Measurements from ENCODE around the gene STPG2. TPM values are rescaled to one million over a fixed set of nuclear protein-coding genes. Genes with fewer than 3 reads are reported as not detected.

The STPG2 gene
- total RNA-seq, 6 donors from 2014 or later, result 0.30 to 5.2 (median 0.49) TPM; not detected in 1

DNA sequence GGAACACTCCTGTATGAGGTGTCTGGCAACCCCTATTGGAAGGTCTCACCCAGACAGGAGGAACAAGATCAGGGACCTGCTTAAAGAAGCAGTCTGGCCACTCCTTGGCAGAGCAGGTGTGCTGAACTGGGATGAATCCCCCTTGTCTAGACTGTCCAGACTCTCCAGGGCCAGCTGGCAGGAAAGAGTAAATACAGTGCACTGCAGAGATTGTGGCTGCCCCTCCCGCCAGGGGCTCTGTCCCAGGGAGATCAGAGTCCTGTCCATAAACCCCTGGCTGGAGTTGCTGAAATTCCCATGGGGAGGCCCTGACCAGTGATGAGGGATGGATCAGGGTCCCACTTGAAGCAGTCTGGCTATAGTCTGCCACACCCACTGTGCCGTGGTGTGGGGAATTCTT is 17.7 kb downstream of the STPG2 start:
- WGBS, 2 donors, result 75% methylated on average over 2 of the region's 2 CpGs; no CpG with 5 or more reads in 1 of the 2 donors
- Histone ChIP-seq H3K36me3 (no peaks in the 10 kb centered on the region), H3K27me3 (no peaks in the 10 kb centered on the region), H3K4me3 (no peak overlapping the region), H3K9me3 (no peaks in the 10 kb centered on the region), H3K4me1 (no peaks in the 10 kb centered on the region), H3K27ac (no peak overlapping the region)
- DNase-seq (no peak), ATAC-seq (ENCODE audit: low FRiP score in 2 of 2) (peak in 1 of 2 donors; percentile 55)
- no peak for TF ChIP-seq POLR2AphosphoS5 (IDR thresholded peaks at IDR 0.05)
- TF ChIP-seq POLR2A (IDR thresholded peaks at IDR 0.05), result no peak
- TF ChIP-seq EP300 (IDR thresholded peaks at IDR 0.05), result no peak
- TF ChIP-seq, protein P1, sequence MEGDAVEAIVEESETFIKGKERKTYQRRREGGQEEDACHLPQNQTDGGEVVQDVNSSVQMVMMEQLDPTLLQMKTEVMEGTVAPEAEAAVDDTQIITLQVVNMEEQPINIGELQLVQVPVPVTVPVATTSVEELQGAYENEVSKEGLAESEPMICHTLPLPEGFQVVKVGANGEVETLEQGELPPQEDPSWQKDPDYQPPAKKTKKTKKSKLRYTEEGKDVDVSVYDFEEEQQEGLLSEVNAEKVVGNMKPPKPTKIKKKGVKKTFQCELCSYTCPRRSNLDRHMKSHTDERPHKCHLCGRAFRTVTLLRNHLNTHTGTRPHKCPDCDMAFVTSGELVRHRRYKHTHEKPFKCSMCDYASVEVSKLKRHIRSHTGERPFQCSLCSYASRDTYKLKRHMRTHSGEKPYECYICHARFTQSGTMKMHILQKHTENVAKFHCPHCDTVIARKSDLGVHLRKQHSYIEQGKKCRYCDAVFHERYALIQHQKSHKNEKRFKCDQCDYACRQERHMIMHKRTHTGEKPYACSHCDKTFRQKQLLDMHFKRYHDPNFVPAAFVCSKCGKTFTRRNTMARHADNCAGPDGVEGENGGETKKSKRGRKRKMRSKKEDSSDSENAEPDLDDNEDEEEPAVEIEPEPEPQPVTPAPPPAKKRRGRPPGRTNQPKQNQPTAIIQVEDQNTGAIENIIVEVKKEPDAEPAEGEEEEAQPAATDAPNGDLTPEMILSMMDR (IDR thresholded peaks at IDR 0.05), result no peak

DNA sequence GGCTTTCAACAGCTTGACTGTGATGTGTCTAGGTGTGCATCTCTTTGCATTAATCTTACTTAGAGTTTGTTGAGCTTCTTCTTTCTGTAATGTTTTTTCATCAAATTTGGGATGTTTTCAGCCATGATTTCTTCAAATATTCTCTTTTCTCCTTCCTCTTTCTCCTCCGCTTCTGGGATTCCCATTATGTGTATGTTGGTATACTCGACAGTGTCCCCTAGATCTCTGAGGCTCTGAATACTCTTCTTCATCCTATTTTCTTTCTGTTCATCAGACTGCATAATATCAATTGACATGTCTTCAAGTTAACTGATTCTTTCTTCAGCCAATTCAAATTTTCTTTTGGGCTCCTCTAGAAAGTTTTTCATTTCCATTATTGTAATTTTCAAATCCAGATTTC is 25.9 kb downstream of the STPG2 start:
- no peak overlapping the region for H3K27ac ChIP-seq
- no peaks in the 10 kb centered on the region for H3K36me3 ChIP-seq
- H3K4me3 ChIP-seq, result no peak overlapping the region
- no peak for ATAC-seq (ENCODE audit: low FRiP score in 2 of 2)
- H3K9me3 ChIP-seq, result peaks cover 3 to 7% (median 5%) of the 10 kb centered on the region in 4 donors
- 87 to 96% methylated on average over 2 of the region's 2 CpGs for WGBS, 2 donors
- no peaks in the 10 kb centered on the region for H3K27me3 ChIP-seq
- no peak for DNase-seq
- no peak for TF ChIP-seq EP300 (IDR thresholded peaks at IDR 0.05)
- TF ChIP-seq, protein P1 (IDR thresholded peaks at IDR 0.05), result no peak
- no peak for TF ChIP-seq POLR2AphosphoS5 (IDR thresholded peaks at IDR 0.05)
- TF ChIP-seq POLR2A (IDR thresholded peaks at IDR 0.05), result no peak
- no peaks in the 10 kb centered on the region for H3K4me1 ChIP-seq

DNA sequence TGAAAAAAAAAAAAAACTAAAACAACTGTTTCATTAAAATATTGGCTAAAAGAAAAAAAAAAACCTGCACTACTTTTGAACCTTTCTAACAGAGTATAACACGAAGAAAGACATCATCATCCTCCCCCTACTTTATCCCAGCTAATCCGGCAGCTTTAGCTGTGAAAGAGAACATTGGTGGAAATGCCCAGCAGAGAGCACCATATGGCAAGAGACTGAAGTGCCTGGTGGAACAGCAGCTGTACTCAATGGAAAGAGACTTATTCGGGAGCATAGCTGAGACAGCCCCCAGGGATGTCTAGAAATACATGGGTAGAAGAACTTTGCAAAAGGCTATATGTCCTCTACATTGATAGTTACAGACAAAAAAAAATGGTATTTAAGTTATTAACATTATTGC is 30.3 kb downstream of the STPG2 start:
- ATAC-seq (ENCODE audit: low FRiP score in 2 of 2), result no peak
- 29 to 33% methylated on average over 3 of the region's 3 CpGs for WGBS, 2 donors
- no peak for DNase-seq

DNA sequence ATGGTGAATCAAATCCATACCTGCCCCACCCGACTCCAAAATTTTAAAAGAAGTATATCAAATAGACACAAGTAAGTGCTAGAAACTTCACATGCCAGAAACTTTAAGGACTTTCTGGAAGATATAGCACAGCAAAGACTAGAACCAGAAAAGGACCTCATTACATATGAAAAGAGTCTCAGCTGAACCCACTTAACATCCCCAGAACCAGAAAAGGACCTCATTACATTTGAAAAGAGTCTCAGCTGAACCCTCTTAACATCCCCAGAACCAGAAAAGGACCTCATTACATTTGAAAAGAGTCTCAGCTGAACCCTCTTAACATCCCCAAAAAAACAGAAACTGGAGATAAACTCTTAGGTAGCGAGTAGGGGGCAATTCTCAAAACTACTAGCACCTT is 32.3 kb downstream of the STPG2 start:
- H3K27me3 ChIP-seq, result no peaks in the 10 kb centered on the region
- DNase-seq, result no peak
- no peaks in the 10 kb centered on the region for H3K9me3 ChIP-seq
- TF ChIP-seq, protein P1 (IDR thresholded peaks at IDR 0.05), result no peak
- TF ChIP-seq EP300 (IDR thresholded peaks at IDR 0.05) (no peak), POLR2AphosphoS5 (IDR thresholded peaks at IDR 0.05) (no peak), POLR2A (IDR thresholded peaks at IDR 0.05) (no peak)
- no peak overlapping the region for H3K4me3 ChIP-seq
- ATAC-seq (ENCODE audit: low FRiP score in 2 of 2), result no peak
- no peak overlapping the region for H3K27ac ChIP-seq
- no peaks in the 10 kb centered on the region for H3K4me1 ChIP-seq
- H3K36me3 ChIP-seq, result no peaks in the 10 kb centered on the region
- WGBS, 2 donors, result 91 to 100% methylated on average over 2 of the region's 2 CpGs

More for the DNA sequence above, 30.3 kb downstream of the STPG2 start:
- TF ChIP-seq, protein P1 (IDR thresholded peaks at IDR 0.05), result peak in 1 of 6 experiments; percentile 5
- TF ChIP-seq POLR2AphosphoS5 (IDR thresholded peaks at IDR 0.05) (no peak), POLR2A (IDR thresholded peaks at IDR 0.05) (no peak), EP300 (IDR thresholded peaks at IDR 0.05) (no peak)
- H3K4me3 ChIP-seq, result no peak overlapping the region
- H3K4me1 ChIP-seq, result no peaks in the 10 kb centered on the region
- no peaks in the 10 kb centered on the region for H3K27me3 ChIP-seq
- H3K9me3 ChIP-seq, result peaks cover 0 to 5% (median 2%) of the 10 kb centered on the region in 4 donors
- no peak overlapping the region for H3K27ac ChIP-seq
- no peaks in the 10 kb centered on the region for H3K36me3 ChIP-seq

DNA sequence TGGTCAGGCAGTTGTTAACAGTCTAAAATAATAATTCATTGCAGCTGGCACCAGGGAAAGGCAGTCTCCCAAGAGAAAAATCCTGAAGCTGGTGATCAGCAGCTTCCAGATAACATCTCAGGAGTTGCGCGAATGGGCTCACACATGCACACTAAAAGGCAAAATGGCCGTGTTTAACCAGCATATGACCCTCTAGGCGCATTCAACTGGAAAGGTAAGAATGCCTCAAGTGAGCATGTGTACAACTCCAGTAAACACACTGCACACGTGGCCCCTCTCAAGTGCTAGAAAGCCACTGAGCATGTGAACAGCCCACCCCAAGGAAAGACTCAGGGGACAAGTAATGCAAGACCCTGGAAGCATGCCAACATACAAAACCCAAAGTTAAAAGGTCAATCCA is 33.1 kb downstream of the STPG2 start:
- Histone ChIP-seq H3K27ac (no peak overlapping the region), H3K4me1 (no peaks in the 10 kb centered on the region), H3K9me3 (no peaks in the 10 kb centered on the region), H3K36me3 (no peaks in the 10 kb centered on the region), H3K27me3 (no peaks in the 10 kb centered on the region), H3K4me3 (no peak overlapping the region)
- ATAC-seq (ENCODE audit: low FRiP score in 2 of 2) (no peak), DNase-seq (no peak)
- 59 to 72% methylated on average over 5 of the region's 5 CpGs for WGBS, 2 donors
- TF ChIP-seq POLR2AphosphoS5 (IDR thresholded peaks at IDR 0.05) (no peak), POLR2A (IDR thresholded peaks at IDR 0.05) (no peak), EP300 (IDR thresholded peaks at IDR 0.05) (no peak)
- TF ChIP-seq, protein P1 (IDR thresholded peaks at IDR 0.05), result no peak
